Epithelial cell of esophagus (primary cell): ENCODE data around the gene VPS8.

Experiments
- DNase-seq: peaks from one replicate; pipeline ENCODE4 v3.0.0; 2010; ENCODE audit warnings: low read depth
- H3K4me3 ChIP-seq: 2 replicates; pipeline ENCODE4 v1.5.1; 2011; ENCODE audit warnings: mild to moderate bottlenecking, low read length, control low read depth
- CTCF ChIP-seq: IDR thresholded peaks from 2 replicates; pipeline ENCODE4 v1.5.1; 2011; ENCODE audit warnings: low read depth, mild to moderate bottlenecking, low read length, control low read depth, inconsistent platforms; ENCODE audit not compliant: insufficient read depth; ENCODE audit errors: missing control alignments

The VPS8 gene

GRCh38 chr3:184805351-184806038, 6.5 kb upstream of the VPS8 start:
- TF ChIP-seq CTCF = no peak
- no peak for DNase-seq
- H3K4me3 ChIP-seq = no peak overlapping the region

GRCh38 chr3:184806567-184807271, 5.2 kb upstream of the VPS8 start:
- no peak for TF ChIP-seq CTCF
- no peak overlapping the region for H3K4me3 ChIP-seq
- peak; percentile 26 for DNase-seq

- no peak for DNase-seq
- H3K4me3 ChIP-seq = no peak overlapping the region
- no peak for TF ChIP-seq CTCF
Observed at GRCh38 chr3:184807549-184807948, 4.4 kb upstream of the VPS8 start.

GRCh38 chr3:184808021-184808420, 3.9 kb upstream of the VPS8 start:
- TF ChIP-seq CTCF = peak; percentile 9
- H3K4me3 ChIP-seq = no peak overlapping the region
- DNase-seq = no peak

- no peak for TF ChIP-seq CTCF
- H3K4me3 ChIP-seq = no peak overlapping the region
- DNase-seq = no peak
Observed at GRCh38 chr3:184810146-184810545, 1.8 kb upstream of the VPS8 start.

GRCh38 chr3:184811034-184811433, 932 bp upstream of the VPS8 start:
- DNase-seq = no peak
- no peak for TF ChIP-seq CTCF
- H3K4me3 ChIP-seq = no peak overlapping the region

GRCh38 chr3:184811663-184811998, 335 bp upstream of the VPS8 start:
- TF ChIP-seq CTCF = no peak
- peak overlapping the region; percentile 91 for H3K4me3 ChIP-seq
- no peak for DNase-seq
